ENCODE data around the gene DYNLT3.

DYNLT3 gene

DNA sequence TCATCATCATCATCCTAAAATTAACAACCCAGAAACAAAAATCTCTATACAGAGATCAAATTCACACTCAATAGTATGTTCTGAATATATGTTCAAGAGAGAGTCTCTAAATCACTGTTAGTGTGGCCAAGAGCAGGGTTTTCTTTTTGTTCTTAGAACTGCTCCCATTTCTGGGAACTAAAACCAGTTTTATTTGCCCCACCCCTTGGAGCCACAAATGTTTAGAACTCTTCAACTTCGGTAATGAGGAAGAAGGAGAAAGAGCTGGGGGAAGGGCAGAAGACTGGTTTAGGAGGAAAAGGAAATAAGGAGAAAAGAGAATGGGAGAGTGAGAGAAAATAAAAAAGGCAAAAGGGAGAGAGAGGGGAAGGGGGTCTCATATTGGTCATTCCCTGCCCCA is 35.3 kb downstream of the DYNLT3 start:
- H3K9ac ChIP-seq (ENCODE audit: low read depth, low read length): no peak overlapping the region
- H3K4me3 ChIP-seq (ENCODE audit: low read depth, low read length): no peak overlapping the region
- H3K9me3 ChIP-seq (ENCODE audit: control insufficient read depth, insufficient read depth, low read length): no peaks in the 10 kb centered on the region
- no peaks in the 10 kb centered on the region for H3K36me3 ChIP-seq (ENCODE audit: control insufficient read depth, insufficient read depth, low read length)
- H3K27me3 ChIP-seq (ENCODE audit: control insufficient read depth, insufficient read depth, low read length): no peaks in the 10 kb centered on the region
- H3K4me1 ChIP-seq (ENCODE audit: control insufficient read depth, insufficient read depth, low read length): no peaks in the 10 kb centered on the region

DNA sequence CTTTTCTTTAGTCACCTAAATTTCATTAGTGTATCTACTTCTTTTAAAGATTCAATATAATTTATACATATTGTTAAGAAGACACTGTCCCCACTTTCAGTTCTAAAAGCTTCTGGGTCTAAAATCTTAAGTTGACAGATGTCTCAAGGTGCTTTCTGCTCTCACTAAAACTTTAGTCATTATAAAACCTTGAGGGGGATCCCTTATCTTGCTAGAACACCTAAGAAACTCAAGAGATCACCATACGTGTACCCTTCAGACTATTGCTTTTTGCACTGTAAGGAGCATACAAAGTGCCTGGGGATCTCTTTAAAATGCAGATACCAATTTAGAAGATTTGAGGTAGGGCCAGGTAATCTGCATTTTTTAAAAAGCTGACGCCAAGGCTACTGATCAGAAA is 37.4 kb downstream of the DYNLT3 start:
- Histone ChIP-seq H3K27me3 (ENCODE audit: control insufficient read depth, insufficient read depth, low read length) (no peaks in the 10 kb centered on the region), H3K4me1 (ENCODE audit: control insufficient read depth, insufficient read depth, low read length) (no peaks in the 10 kb centered on the region), H3K36me3 (ENCODE audit: control insufficient read depth, insufficient read depth, low read length) (no peaks in the 10 kb centered on the region), H3K4me3 (ENCODE audit: low read depth, low read length) (no peak overlapping the region), H3K9me3 (ENCODE audit: control insufficient read depth, insufficient read depth, low read length) (no peaks in the 10 kb centered on the region), H3K9ac (ENCODE audit: low read depth, low read length) (no peak overlapping the region)

DNA sequence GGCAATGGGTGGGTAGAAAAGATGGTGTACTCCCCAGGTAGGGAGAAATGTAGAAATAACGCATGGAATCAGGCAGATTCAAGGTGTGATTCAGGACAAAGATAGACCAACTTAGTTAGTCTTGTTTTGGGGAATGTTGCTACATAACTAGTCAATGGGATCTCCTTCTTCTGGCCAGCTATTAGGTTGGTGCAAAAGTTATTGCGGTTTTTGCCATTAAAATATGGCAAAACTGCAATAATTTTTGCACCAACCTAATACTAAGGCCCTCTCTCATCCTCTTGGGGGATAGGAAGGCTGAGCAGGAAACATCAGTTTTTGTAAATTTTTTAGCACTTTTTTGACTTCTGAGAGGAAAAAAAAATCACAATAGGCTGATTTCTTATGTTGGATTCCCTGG is 44.3 kb downstream of the DYNLT3 start:
- Histone ChIP-seq H3K36me3 (ENCODE audit: control insufficient read depth, insufficient read depth, low read length) (no peaks in the 10 kb centered on the region), H3K9ac (ENCODE audit: low read depth, low read length) (no peak overlapping the region), H3K27me3 (ENCODE audit: control insufficient read depth, insufficient read depth, low read length) (no peaks in the 10 kb centered on the region), H3K4me1 (ENCODE audit: control insufficient read depth, insufficient read depth, low read length) (no peaks in the 10 kb centered on the region), H3K9me3 (ENCODE audit: control insufficient read depth, insufficient read depth, low read length) (no peaks in the 10 kb centered on the region), H3K4me3 (ENCODE audit: low read depth, low read length) (no peak overlapping the region)

DNA sequence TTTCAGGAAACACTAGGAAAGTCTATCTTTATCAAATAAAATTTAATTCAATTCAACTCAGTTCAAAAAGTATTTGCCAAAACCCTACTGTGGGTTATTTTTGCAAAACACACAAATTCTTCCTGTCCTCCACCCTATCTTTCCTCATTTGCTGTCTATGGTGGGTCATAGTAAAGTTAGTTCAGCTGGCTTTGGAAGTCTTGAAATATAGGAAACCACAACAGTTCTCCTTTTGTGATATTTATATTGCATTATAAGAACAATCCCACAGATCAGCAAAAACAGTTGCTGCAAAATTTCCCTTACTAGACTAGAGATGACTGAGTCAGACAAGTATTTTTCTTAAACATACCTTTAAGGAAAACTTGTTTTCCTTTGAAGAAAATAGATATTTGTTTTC is 45.3 kb downstream of the DYNLT3 start:
- Histone ChIP-seq H3K36me3 (ENCODE audit: control insufficient read depth, insufficient read depth, low read length) (no peaks in the 10 kb centered on the region), H3K9ac (ENCODE audit: low read depth, low read length) (no peak overlapping the region), H3K27me3 (ENCODE audit: control insufficient read depth, insufficient read depth, low read length) (no peaks in the 10 kb centered on the region), H3K4me1 (ENCODE audit: control insufficient read depth, insufficient read depth, low read length) (no peaks in the 10 kb centered on the region), H3K9me3 (ENCODE audit: control insufficient read depth, insufficient read depth, low read length) (no peaks in the 10 kb centered on the region), H3K4me3 (ENCODE audit: low read depth, low read length) (no peak overlapping the region)

DNA sequence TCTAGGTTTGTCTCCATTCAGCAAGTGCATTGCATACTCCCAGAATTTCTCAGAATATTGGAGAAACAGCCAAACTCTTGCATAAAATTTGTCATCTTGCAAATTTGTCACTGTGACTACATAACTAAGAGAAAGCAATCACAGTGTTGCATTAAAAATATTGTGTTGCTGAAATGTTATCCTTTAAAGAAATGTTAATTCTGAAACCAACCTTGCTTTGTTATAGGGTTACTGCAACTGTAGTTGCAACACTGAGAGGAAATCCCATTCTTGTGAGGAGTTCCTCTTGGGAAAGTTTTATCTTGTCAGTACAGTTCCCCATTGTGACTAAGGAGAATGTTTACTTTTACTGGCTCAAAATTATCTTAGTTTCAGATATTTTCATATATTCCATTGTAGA is 46.7 kb downstream of the DYNLT3 start:
- Histone ChIP-seq H3K4me3 (ENCODE audit: low read depth, low read length) (no peak overlapping the region), H3K36me3 (ENCODE audit: control insufficient read depth, insufficient read depth, low read length) (no peaks in the 10 kb centered on the region), H3K9ac (ENCODE audit: low read depth, low read length) (no peak overlapping the region), H3K27me3 (ENCODE audit: control insufficient read depth, insufficient read depth, low read length) (no peaks in the 10 kb centered on the region), H3K9me3 (ENCODE audit: control insufficient read depth, insufficient read depth, low read length) (no peaks in the 10 kb centered on the region), H3K4me1 (ENCODE audit: control insufficient read depth, insufficient read depth, low read length) (no peaks in the 10 kb centered on the region)

DNA sequence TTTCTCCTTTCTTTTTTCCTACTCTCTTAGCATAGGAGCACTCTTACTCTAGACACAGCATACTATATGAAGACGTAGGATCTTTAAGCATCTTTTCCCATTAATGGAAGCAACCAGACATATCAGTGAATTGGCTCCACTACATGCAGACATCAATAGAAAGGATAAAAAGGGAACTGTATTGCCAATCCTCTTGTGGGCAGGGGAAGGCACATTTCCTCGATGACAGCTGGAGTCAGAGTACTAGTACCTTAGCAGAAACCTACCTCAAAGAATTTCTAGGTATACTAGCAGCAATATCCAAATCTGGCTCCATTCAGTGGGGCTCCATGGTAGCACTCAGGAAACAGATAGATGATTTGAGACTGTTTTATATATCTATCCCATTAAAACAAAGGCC is 47.4 kb downstream of the DYNLT3 start:
- no peaks in the 10 kb centered on the region for H3K36me3 ChIP-seq (ENCODE audit: control insufficient read depth, insufficient read depth, low read length)
- no peaks in the 10 kb centered on the region for H3K4me1 ChIP-seq (ENCODE audit: control insufficient read depth, insufficient read depth, low read length)
- no peak overlapping the region for H3K4me3 ChIP-seq (ENCODE audit: low read depth, low read length)
- H3K27me3 ChIP-seq (ENCODE audit: control insufficient read depth, insufficient read depth, low read length): no peaks in the 10 kb centered on the region
- H3K9ac ChIP-seq (ENCODE audit: low read depth, low read length): no peak overlapping the region
- H3K9me3 ChIP-seq (ENCODE audit: control insufficient read depth, insufficient read depth, low read length): no peaks in the 10 kb centered on the region

DNA sequence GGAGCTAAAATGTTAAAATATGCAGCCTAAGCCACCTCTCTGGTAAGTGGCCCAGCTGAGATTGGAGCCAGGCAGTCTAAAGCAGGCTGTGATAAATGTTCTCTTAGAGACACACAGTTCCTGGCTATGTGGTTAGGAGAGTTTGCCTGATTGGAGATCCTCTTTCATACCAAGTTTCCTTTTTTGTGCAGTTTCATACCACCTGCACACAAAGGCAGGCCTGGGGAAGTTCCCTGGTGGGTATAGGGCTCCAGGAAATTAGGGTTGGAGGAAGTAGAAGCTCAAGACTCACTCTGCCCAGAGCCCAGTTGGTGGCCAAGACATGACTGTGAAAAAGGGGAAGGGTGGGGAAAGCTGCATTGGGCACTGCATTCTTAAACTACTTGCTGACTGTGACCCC is 50.6 kb downstream of the DYNLT3 start:
- Histone ChIP-seq H3K27me3 (ENCODE audit: control insufficient read depth, insufficient read depth, low read length) (no peaks in the 10 kb centered on the region), H3K9ac (ENCODE audit: low read depth, low read length) (no peak overlapping the region), H3K4me1 (ENCODE audit: control insufficient read depth, insufficient read depth, low read length) (no peaks in the 10 kb centered on the region)

DNA sequence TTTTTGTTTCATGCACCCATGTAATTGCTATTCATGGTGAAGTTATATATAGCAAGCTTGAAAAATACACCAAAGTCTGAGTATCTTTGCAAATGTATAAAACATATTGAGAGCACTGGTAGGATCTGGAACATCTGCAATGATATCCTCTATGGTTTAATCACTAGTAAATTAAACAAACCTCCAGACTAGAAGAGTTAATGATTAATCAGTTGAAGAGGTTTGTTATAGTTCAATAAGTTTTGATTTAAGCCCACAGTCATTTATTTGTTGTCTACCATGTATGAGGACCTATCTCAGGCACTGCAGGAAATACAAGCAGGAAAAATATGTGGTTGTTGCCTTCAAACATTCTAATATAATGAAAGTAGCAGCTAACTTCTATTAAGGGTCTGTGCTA is 51.1 kb downstream of the DYNLT3 start:
- Histone ChIP-seq H3K4me3 (ENCODE audit: low read depth, low read length) (no peak overlapping the region), H3K36me3 (ENCODE audit: control insufficient read depth, insufficient read depth, low read length) (no peaks in the 10 kb centered on the region), H3K9me3 (ENCODE audit: control insufficient read depth, insufficient read depth, low read length) (no peaks in the 10 kb centered on the region), H3K4me1 (ENCODE audit: control insufficient read depth, insufficient read depth, low read length) (no peaks in the 10 kb centered on the region), H3K9ac (ENCODE audit: low read depth, low read length) (no peak overlapping the region), H3K27me3 (ENCODE audit: control insufficient read depth, insufficient read depth, low read length) (no peaks in the 10 kb centered on the region)

More for the DNA sequence above, 50.6 kb downstream of the DYNLT3 start:
- H3K4me3 ChIP-seq (ENCODE audit: low read depth, low read length): no peak overlapping the region
- no peaks in the 10 kb centered on the region for H3K9me3 ChIP-seq (ENCODE audit: control insufficient read depth, insufficient read depth, low read length)
- no peaks in the 10 kb centered on the region for H3K36me3 ChIP-seq (ENCODE audit: control insufficient read depth, insufficient read depth, low read length)
